ENCODE data around the gene ARHGEF17.

- no peak for TF ChIP-seq CTCF (IDR thresholded peaks at IDR 0.05)
- no peak for TF ChIP-seq POLR2A (IDR thresholded peaks at IDR 0.05)
- no peak for TF ChIP-seq POLR2AphosphoS5 (IDR thresholded peaks at IDR 0.05)
- no peak for TF ChIP-seq EP300 (IDR thresholded peaks at IDR 0.05)
These were observed 10.5 kb downstream of the ARHGEF17 start for GRCh38 chr11:73318501-73319011.

Data from stomach (tissue), 4 donors.